Measurements from ENCODE around the gene MT1X. TPM values are rescaled to one million over a fixed set of nuclear protein-coding genes. Genes with fewer than 3 reads are reported as not detected.
A peak's percentile ranks its signal among the peaks of the same experiment; 100 is the strongest.

Gene MT1X
- total and polyA plus RNA-seq, 4 donors, result 213 to 3,979 (median 1,403) TPM

- Histone ChIP-seq H3K9me3 (ENCODE audit: control insufficient read depth in 4 of 4, low read length in 3 of 4) (no peaks in the 10 kb centered on the region), H3K27me3 (ENCODE audit: control insufficient read depth in 4 of 4, insufficient read depth in 4 of 4, low read length in 3 of 4) (no peaks in the 10 kb centered on the region), H3K9ac (ENCODE audit: low read depth in 1 of 2, low read length in 2 of 2) (peak overlapping the region in 1 of 2 donors; percentile 2), H3K27ac (ENCODE audit: low read depth in 1 of 2, low read length in 2 of 2) (peak overlapping the region; percentile 58 to 60), H3K36me3 (ENCODE audit: control insufficient read depth in 4 of 4, insufficient read depth in 3 of 4, low read depth in 1 of 4, low read length in 3 of 4) (no peaks in the 10 kb centered on the region), H3K4me1 (ENCODE audit: control insufficient read depth in 4 of 4, insufficient read depth in 4 of 4, low read length in 3 of 4) (peaks cover 8 to 34% (median 13%) of the 10 kb centered on the region in 4 donors), H3K4me3 (ENCODE audit: low read depth in 1 of 3, low read length in 3 of 3) (peak overlapping the region; percentile 49 to 57 (median 55))
- TF ChIP-seq HNF4A (conservative IDR thresholded peaks at IDR 0.05) (peak in 1 of 2 donors; percentile 45), RXRA (IDR thresholded peaks at IDR 0.05) (peak; percentile 17 to 56), CTCF (IDR thresholded peaks at IDR 0.05; ENCODE audit: low read depth, low read length, missing input control) (no peak)
- no peak for DNase-seq (ENCODE audit: low spot score)
- WGBS, result 38% methylated on average over 1 of the region's 1 CpG
These were observed 43.2 kb upstream of the MT1X start for GRCh38 chr16:56639045-56639444.

GRCh38 chr16:56640076-56640475 lies 42.2 kb upstream of the MT1X start:
- Histone ChIP-seq H3K27me3 (ENCODE audit: control insufficient read depth in 4 of 4, insufficient read depth in 4 of 4, low read length in 3 of 4) (no peaks in the 10 kb centered on the region), H3K4me1 (ENCODE audit: control insufficient read depth in 4 of 4, insufficient read depth in 4 of 4, low read length in 3 of 4) (peaks cover 8 to 37% (median 13%) of the 10 kb centered on the region in 4 donors)

More at GRCh38 chr16:56640076-56640475, 42.2 kb upstream of the MT1X start:
- no peaks in the 10 kb centered on the region for H3K36me3 ChIP-seq (ENCODE audit: control insufficient read depth in 4 of 4, insufficient read depth in 3 of 4, low read depth in 1 of 4, low read length in 3 of 4)
- H3K9ac ChIP-seq (ENCODE audit: low read depth in 1 of 2, low read length in 2 of 2), result no peak overlapping the region
- 94% methylated on average over 1 of the region's 1 CpG for whole genome bisulfite sequencing
- H3K9me3 ChIP-seq (ENCODE audit: control insufficient read depth in 4 of 4, low read length in 3 of 4), result no peaks in the 10 kb centered on the region
- peak overlapping the region in 1 of 2 donors; percentile 48 for H3K27ac ChIP-seq (ENCODE audit: low read depth in 1 of 2, low read length in 2 of 2)
- TF ChIP-seq ATF3 (IDR thresholded peaks at IDR 0.05), result no peak
- no peak for TF ChIP-seq CTCF (IDR thresholded peaks at IDR 0.05; ENCODE audit: low read depth, low read length, missing input control)
- TF ChIP-seq NR2F2 (IDR thresholded peaks at IDR 0.05), result no peak
- TF ChIP-seq TAF1 (conservative IDR thresholded peaks at IDR 0.05), result no peak
- TF ChIP-seq YY1 (IDR thresholded peaks at IDR 0.05), result no peak
- no peak for TF ChIP-seq RAD21 (IDR thresholded peaks at IDR 0.05)
- no peak for TF ChIP-seq ZBTB33 (IDR thresholded peaks at IDR 0.05)
- DNase-seq (ENCODE audit: low spot score), result no peak
- no peak overlapping the region for H3K4me3 ChIP-seq (ENCODE audit: low read depth in 1 of 3, low read length in 3 of 3)
